Ascending aorta (tissue), 2 donors: ENCODE measurements around the gene TEX264. TPM values are rescaled to one million over a fixed set of nuclear protein-coding genes. Genes with fewer than 3 reads are reported as not detected.

Source experiments
- DNase-seq, 2 donors: peaks; one replicate each; pipeline ENCODE4 v3.0.0-alpha.2; 2019; ENCODE audit warnings: low spot score in 2 of 2
- H3K27ac ChIP-seq, 2 donors: fragments of 200-600 bp; sonication (generic); one replicate each; pipeline ENCODE4 v1.5.1; 2016 to 2017; ENCODE audit warnings: mild to moderate bottlenecking in 1 of 2
- H3K27me3 ChIP-seq: fragments of 200-600 bp; sonication (generic); one replicate; pipeline ENCODE4 v1.5.1; 2017
- H3K36me3 ChIP-seq, 2 donors: fragments of 200-600 bp; sonication (generic); one replicate each; pipeline ENCODE4 v1.5.1; 2016
- H3K4me1 ChIP-seq, 2 donors: fragments of 200-600 bp; sonication (generic); one replicate each; pipeline ENCODE4 v1.5.1; 2016 to 2017; ENCODE audit warnings: mild to moderate bottlenecking in 1 of 2
- H3K4me3 ChIP-seq, 2 donors: fragments of 200-600 bp; sonication (generic); one replicate each; pipeline ENCODE4 v1.5.1; 2016 to 2017; ENCODE audit warnings: mild to moderate bottlenecking in 1 of 2
- H3K9me3 ChIP-seq, 2 donors: fragments of 200-600 bp; sonication (generic); one replicate each; pipeline ENCODE4 v1.5.1; 2016
- intact Hi-C: fragments of 100-400 bp; cut with DNase I; formaldehyde crosslinking; loops from one replicate; pipeline ENCODE4 v1.15.1; 2023
- total RNA-seq: library from RNA; depleted of rRNA; stranded (reverse); fragments of >200 nt; gene quantifications from one replicate; pipeline ENCODE4 v1.1.0, GENCODE V29; 2016
- TF ChIP-seq, protein P1 (sequence below), 3 experiments: fragments of 200-600 bp in 2 of 3; fragments of 450-650 bp in 1 of 3; sonication (generic) in 2 of 3; IDR thresholded peaks; one replicate each; pipeline ENCODE4 v1.5.1; 2016 to 2019; ENCODE audit warnings: antibody characterized with exemption in 3 of 3, mild to moderate bottlenecking in 1 of 3, moderate library complexity in 1 of 3

Gene TEX264
- total RNA-seq, 1 donor from 2014 or later = 69.1 TPM

DNA sequence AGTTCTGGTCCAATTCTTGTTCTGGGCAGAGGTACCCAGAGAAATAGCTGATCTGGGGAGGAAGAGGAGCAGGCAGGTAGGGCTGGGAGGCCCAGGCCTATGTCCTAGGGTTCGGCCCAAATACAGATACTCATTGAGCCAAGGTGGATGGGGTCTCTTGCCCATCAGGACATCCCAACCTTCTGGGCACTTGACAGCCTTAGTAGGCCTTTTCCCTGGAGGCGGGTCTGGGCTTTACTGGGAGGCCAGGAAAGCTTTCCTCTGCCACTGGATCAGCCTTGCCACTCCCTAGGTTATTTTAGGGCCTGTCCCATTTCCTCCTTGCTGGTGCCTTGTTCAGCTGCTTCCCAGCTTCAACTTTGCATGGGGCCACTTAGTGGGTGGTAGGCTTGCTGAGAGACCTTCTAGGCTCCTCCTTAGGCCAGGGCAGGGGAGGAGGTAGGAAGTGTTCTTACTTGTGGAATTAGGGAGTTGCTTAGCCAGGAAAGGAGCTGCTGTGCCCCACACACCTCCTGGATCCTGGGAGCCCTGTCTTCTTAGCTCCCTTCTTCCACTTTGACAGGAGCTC, 9.7 kb downstream of the TEX264 start:
- Histone ChIP-seq H3K36me3 (peaks cover 5 to 26% of the 10 kb centered on the region in 2 donors), H3K4me1 (peaks cover 0 to 3% of the 10 kb centered on the region in 2 donors), H3K4me3 (no peak overlapping the region), H3K27ac (peak overlapping the region in 1 of 2 donors; percentile 19), H3K9me3 (no peaks in the 10 kb centered on the region), H3K27me3 (no peaks in the 10 kb centered on the region)
- no peak for DNase-seq
- intact Hi-C loops = no loop called here
- TF ChIP-seq, protein P1, sequence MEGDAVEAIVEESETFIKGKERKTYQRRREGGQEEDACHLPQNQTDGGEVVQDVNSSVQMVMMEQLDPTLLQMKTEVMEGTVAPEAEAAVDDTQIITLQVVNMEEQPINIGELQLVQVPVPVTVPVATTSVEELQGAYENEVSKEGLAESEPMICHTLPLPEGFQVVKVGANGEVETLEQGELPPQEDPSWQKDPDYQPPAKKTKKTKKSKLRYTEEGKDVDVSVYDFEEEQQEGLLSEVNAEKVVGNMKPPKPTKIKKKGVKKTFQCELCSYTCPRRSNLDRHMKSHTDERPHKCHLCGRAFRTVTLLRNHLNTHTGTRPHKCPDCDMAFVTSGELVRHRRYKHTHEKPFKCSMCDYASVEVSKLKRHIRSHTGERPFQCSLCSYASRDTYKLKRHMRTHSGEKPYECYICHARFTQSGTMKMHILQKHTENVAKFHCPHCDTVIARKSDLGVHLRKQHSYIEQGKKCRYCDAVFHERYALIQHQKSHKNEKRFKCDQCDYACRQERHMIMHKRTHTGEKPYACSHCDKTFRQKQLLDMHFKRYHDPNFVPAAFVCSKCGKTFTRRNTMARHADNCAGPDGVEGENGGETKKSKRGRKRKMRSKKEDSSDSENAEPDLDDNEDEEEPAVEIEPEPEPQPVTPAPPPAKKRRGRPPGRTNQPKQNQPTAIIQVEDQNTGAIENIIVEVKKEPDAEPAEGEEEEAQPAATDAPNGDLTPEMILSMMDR (IDR thresholded peaks at IDR 0.05) = no peak

DNA sequence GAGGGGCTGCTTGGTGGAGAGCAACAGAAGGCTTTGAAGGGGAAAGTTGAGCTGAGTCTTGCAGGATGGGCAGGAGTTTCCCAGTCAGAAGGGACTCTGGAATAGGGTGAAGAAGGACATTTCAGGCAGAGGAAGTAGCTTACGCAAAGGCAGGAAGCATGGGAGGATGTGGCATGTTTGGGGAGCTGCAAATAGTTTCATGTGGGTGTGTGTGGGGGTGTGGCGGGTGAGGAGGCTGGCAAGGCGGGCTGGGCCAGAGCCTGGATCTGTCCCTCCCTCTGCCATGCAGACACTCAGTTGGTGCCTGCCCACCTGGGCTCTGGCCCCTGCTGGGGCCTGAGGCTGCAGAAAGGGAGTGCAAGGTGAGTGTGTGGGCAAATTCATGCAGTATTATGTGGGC, 10.4 kb downstream of the TEX264 start:
- Histone ChIP-seq H3K36me3 (peaks cover 6 to 27% of the 10 kb centered on the region in 2 donors), H3K4me3 (no peak overlapping the region), H3K9me3 (no peaks in the 10 kb centered on the region), H3K4me1 (peaks cover 0 to 3% of the 10 kb centered on the region in 2 donors), H3K27me3 (no peaks in the 10 kb centered on the region), H3K27ac (no peak overlapping the region)
- TF ChIP-seq, protein P1 (IDR thresholded peaks at IDR 0.05) = no peak
- no peak for DNase-seq
- intact Hi-C loops = no loop called here

DNA sequence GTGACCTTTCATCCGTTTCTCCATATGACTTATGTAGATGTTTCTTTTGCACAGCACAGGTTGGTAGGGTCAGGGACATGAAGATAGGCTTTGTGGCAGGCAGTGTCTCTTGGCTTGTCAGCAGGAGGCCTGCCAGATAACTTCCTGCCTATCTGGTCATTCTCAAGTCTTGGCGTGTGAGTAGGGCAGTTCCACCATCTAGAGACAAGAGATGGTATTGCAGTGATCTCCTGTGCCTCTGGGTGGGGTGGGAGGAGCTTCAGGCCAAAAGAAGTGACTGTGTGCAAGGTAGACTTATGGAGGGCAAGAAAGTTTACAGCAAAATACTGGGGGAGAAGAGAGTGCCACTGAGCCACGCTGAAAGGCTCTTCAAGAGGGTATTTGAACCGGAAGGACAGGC, 11.0 kb downstream of the TEX264 start:
- peaks cover 8 to 27% of the 10 kb centered on the region in 2 donors for H3K36me3 ChIP-seq
- TF ChIP-seq, protein P1 (IDR thresholded peaks at IDR 0.05) = peak; percentile 47 to 58 (median 49)
- intact Hi-C loops = loop anchor here (1.0 kb wide), 1 partner anchor 180 kb away; no protein-coding TSS in a partner anchor
- peaks cover 0 to 3% of the 10 kb centered on the region in 2 donors for H3K4me1 ChIP-seq
- peak in 1 of 2 donors; percentile 76 for DNase-seq
- no peaks in the 10 kb centered on the region for H3K9me3 ChIP-seq
- no peak overlapping the region for H3K27ac ChIP-seq
- H3K27me3 ChIP-seq = no peaks in the 10 kb centered on the region
- no peak overlapping the region for H3K4me3 ChIP-seq

DNA sequence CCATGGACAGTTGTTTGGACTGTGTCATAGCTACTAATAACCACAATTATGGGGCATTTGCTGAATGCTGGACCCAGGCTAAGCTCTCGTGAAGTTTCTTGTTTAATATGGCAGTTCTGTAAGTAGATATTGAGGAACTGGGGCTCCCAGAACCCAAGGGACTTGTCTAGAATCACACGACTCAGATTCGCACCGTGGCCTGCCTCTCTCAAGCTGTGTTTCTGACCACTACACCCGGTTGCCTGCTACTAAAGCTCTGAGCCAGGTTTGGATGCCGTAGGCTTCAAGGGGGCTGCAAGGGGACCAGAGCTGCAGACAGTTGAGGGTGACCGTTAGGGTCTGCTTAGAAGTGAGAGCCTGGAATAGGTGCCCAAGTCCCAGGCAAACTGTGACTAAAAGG, 11.5 kb downstream of the TEX264 start:
- intact Hi-C loops = loop anchor here (1.0 kb wide), 1 partner anchor 180 kb away; no protein-coding TSS in a partner anchor
- H3K36me3 ChIP-seq = peaks cover 8 to 29% of the 10 kb centered on the region in 2 donors

DNA sequence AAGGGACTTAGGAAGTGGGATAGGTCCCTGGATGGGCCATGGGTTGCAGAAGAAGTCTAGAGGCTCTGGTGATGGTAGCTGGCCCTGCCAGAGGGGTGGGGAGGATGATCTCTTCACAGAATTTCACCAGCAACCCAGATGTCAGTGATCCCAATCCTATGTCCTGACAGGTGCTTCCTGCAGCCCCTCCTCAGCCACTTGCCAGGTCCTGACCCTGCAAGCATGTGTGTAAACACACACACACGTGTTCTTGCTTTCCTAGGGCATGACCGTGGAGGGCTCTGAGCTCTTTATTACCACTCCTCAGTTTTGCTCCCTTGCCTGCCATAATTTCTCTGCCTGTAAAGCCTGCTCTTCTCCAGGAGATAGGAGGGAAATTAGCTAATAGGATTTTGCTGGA, 12.5 kb downstream of the TEX264 start:
- H3K27ac ChIP-seq = no peak overlapping the region
- intact Hi-C loops = no loop called here

More for the DNA sequence above, 11.5 kb downstream of the TEX264 start:
- no peaks in the 10 kb centered on the region for H3K27me3 ChIP-seq
- no peak overlapping the region for H3K27ac ChIP-seq
- no peak for DNase-seq
- no peaks in the 10 kb centered on the region for H3K9me3 ChIP-seq
- peaks cover 0 to 3% of the 10 kb centered on the region in 2 donors for H3K4me1 ChIP-seq
- TF ChIP-seq, protein P1 (IDR thresholded peaks at IDR 0.05) = no peak
- H3K4me3 ChIP-seq = no peak overlapping the region

More for the DNA sequence above, 12.5 kb downstream of the TEX264 start:
- no peaks in the 10 kb centered on the region for H3K27me3 ChIP-seq
- no peaks in the 10 kb centered on the region for H3K9me3 ChIP-seq
- DNase-seq = no peak
- H3K4me1 ChIP-seq = peaks cover 0 to 3% of the 10 kb centered on the region in 2 donors
- H3K4me3 ChIP-seq = no peak overlapping the region
- H3K36me3 ChIP-seq = peaks cover 14 to 23% of the 10 kb centered on the region in 2 donors
- TF ChIP-seq, protein P1 (IDR thresholded peaks at IDR 0.05) = no peak
